ENCODE results near the gene NOS1AP.
"Not testable (repeated sequence)": the region's sequence is repeated elsewhere in the genome, so short reads cannot be mapped to it uniquely, and the experiment has no call there.

NOS1AP gene

DNA sequence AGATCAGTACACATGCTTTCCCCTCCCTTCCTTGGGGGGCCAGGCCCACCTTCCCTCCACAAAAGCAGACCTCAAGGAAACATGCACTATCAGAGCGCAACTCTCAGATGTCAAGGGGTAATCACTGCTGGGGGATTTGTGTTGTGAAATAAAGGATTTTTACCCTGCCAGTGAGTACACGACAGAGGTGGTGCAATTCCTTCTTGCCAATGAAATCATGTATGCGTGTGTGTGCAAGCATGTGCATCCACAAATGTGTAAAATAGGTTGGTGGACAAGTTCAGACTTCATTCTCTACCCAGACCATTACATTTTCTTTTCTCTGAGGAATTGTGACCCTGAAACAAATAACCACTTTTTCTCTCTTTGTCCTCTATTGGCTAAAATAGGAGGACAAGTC, 9.8 kb upstream of the NOS1AP start:
- no peak for DNase-seq

DNA sequence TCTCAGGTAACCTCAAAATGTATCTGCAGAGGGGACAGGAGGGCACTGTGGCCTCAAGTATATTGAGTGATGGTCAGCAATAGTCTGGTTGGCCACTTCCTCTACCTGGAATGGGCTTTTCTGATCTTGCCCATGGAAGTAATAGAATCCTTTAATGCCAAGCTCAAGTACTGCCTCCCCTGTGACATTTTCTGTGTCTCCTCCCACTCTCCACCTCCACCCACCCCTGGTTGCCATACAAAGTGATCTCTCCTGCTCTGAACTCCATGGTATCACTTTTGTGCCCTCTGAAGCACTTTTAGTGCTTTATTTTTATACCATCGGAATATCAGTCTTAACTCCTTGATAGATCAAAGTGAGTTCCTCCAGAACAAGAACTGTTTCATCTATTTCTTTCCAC, 9.2 kb upstream of the NOS1AP start:
- no peak for DNase-seq

DNA sequence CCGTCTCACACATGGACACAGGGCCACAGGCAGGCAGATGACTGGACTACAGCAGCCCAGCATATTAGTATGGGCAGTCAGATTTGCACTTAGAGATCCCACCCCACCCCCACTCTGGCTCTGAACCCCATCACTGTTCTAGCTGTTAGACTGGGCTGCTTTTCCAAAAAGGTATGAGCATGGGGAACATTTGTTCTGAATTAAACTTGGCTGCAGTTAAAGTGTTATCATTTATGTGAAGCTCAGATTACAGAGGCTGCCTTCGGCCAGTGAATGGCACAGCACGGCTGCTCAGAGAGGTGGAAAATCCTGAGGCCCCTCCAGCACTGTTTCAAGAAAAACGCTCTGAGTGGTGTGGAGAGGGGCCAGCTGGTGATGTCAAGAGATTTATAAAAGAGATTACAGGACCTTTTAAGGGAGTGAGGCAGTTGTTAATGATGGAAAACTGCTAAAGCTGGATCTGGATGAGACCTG, 6.9 kb upstream of the NOS1AP start:
- no peak for DNase-seq

DNA sequence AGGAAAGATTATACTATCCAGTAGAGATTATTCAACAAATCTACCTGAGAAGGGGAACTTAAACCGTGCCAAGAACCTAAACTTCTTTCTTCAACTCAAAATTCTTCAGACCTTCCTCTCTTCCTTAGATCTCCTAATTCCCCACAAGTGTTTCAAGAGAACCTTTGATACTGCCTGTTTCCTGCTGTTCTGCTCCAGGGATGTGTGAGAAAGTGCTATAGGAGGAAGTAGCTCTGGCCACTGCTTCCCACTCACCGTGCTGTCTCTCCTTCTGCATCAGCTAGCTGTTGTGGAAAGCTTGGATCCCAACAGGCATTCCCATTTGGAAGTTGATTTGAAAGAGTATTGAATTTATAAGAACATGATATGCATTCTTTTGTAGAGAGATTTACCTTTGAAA, 4.5 kb upstream of the NOS1AP start:
- no peak for DNase-seq

DNA sequence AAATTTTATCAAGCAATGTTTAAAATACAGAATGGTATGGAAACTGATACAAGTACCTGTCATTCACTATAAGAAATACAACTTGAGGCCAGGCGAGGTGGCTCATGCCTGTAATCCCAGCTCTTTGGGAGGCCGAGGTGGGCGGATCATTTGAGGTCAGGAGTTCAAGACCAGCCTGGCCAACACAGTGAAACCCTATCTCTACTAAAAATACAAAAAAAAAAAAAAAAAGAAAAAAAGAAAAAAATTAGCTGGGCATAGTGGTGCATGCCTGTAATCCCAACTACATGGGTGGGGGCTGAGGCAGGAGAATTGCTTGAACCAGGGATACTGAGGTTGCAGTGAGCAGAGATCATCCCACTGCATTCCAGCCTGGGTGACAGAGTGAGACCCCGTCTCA, 2.7 kb upstream of the NOS1AP start:
- DNase-seq: not testable (repeated sequence)

DNA sequence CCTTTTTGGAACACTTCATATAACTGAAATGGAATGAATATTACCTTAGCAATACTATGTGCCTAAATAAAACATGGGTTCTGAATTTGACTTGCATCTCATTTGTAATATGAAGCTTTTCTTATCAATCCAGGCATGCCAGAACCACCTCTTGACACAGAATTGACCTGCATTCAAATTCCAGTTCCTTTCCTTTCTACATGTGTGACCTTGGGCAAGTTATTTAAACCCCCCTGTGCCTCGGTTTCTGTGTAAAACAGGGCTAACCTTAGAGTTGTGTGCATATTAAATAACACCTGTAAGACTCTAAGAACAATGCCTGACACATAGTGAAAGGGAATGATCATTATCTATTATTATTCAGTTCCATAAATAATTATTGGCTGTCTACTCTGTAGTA, 2.0 kb upstream of the NOS1AP start:
- DNase-seq: no peak

- no peak for DNase-seq
Observed at GRCh38 chr1:162068301-162068700, 1.2 kb upstream of the NOS1AP start.

DNA sequence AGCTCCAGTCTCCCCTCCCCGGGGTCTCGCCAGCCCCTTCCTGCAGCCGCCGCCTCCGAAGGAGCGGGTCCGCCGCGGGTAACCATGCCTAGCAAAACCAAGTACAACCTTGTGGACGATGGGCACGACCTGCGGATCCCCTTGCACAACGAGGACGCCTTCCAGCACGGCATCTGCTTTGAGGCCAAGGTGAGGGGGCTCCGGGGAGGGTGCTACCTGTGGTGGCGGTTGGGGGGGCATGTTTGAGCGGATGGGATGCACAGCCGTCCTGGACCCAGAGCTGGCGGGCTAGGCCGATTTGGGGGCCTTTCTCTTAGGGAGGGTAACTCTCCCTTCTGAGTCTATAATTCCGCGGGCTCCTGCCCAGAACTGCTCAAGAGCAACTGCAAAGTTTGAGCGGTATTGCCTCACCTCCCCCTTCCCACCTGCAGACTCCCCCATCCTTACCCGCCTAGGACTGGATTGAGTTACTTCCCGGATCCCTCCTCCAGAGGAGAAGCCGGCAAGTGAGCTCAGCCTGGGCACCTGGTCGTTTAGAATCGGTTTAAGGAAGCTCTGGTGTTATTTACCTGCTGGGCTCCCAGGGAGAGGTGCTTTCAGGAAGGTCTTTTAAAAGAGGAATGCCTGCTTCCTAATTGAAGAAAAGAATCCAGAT, 730 bp downstream of the NOS1AP start:
- DNase-seq: no peak

DNA sequence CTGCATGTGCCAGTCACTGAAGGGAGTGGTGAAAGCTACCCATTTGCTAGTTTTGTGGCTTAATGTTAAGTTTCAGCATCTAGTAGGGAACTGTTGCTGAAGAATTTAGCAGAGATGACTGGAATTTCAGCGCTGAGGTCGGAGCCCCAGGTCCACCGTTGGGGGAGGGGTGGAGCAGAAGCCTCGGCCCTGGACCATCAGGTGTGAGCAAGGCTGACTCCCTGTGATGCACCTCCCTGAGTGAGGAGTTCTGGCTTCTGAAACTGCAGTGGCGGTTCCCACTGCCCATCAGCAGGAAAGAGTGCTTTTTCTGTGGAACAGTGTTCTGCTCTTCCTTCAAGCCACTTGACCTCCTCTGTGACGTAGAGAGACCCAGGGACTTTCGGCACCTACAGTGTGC, 1.3 kb downstream of the NOS1AP start:
- DNase-seq: no peak

DNA sequence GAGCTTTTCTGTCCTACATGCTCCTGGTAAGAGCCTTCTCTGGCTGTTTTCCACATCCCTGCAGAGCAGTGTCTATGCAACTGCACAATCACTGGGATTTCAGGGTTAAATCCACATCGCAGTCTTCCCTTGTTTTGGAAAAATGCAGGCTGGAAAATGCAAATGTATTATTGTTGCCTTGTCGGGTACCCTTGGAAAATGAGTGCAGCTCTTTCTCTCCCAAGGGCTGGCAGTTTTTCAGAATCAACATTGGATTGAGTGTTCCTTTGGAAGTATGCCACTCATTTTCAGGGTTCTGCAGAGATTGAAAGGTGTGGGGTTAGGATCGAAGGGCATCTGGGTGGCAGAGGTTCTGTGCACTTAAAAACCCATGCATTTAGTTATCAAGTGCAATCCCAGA, 3.2 kb downstream of the NOS1AP start:
- DNase-seq: no peak

DNA sequence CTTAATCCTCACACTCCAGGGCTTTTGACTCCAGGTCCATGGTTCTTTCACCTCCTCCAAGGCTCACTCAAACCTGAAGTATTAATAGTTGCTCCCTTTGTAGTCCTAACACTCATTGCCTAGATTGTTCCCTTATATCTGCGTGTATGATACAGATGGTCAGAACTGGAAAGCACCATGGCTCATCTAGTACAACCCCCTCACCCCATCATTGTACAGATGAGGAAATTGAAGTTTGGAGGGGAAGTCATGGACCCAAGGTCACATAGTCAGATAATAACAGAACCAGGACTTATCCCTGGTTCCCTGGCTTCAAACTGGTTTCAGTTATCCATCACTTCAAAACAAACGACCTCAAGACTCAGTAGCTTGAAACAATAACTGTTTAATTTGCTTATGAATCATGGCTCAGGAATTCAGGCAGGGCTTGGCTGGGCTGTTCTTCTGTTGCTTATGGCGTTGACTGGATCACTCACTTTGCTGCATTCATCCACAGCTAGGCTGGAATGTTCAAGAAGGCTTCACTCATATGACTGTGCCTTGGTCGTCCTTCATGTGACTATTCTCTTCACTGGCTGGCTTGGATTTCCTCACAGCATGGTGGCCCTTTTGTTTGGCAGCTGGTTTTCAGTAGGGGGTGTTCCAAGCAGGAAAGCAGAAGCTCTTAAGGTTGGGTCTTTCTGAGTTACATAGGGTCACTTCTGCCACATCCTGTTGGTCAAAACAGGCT, 5.0 kb downstream of the NOS1AP start:
- DNase-seq: no peak

DNA sequence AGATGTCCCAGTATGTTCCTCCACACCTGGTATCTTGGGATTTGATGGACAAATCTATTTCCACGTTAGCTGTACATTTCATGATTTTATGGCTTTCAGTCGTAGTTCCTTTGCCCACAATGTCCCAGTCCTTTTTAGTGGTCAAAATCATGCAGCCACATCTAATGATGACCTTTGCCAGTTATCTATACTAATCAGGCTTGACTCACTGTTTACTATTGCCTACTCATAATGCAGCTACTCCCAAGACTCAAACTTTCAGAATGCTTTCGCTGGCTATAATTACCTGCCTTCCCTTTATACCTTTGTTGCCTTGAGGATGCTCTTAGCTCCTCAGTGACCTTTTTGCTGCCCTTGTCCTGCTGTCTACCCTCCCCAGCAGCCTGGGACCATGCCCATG, 6.4 kb downstream of the NOS1AP start:
- DNase-seq: no peak

DNA sequence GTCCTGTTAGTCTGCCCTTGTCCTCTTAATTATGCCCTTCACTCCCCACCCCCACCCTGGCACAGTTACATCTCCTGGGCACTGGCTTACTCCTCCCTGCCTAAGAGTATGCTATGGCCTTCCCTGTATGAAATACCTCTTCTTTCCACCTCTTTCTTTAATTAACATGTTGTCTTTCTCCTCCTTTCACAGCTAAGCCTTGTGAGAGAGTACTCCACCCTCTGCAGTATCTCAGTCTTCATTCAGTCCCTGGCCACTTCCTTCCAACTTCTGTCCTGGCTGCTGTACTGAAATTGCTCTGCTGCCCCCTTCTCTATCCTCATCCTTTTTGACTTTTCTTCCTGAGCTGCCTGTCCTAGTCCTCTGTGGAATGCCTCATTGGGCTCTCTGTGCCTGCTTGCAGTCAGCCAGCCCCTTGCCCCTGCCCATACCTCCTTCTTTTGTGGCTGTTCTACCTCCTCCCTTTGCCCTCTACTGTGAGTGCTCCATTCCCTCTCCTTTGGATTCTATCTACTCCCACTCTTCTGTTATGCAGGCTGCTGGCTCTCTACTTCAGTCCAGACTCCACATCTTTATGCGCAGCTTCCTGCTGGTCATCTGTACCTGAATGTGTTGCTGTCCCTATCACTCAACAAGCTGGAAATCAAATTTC, 8.3 kb downstream of the NOS1AP start:
- DNase-seq: no peak

DNA sequence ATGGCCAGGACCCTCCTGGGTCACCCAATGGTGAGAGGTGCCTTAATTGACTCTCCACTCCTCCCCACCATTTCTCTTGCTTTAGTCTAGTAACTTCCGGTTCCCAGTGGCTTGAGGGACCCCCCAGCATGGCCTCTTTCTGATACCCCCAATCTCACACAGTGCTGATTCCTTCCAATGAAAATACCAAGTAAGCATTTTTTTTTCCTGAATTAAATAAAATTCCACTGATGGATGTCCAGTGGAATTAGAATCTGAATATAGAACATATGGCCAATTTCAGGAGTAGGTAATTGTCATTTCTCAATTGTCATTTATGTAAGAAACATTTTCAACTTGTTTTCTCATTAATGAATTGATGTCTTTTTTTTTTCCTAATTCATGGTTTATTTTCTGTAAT, 9.5 kb downstream of the NOS1AP start:
- no peak for DNase-seq

- no peak for DNase-seq
Observed at GRCh38 chr1:162080472-162081015, 11.1 kb downstream of the NOS1AP start.

- DNase-seq: no peak
Observed at GRCh38 chr1:162081316-162081715, 11.8 kb downstream of the NOS1AP start.

- DNase-seq: not testable (repeated sequence)
Observed at GRCh38 chr1:162082080-162082479, 12.6 kb downstream of the NOS1AP start.

DNA sequence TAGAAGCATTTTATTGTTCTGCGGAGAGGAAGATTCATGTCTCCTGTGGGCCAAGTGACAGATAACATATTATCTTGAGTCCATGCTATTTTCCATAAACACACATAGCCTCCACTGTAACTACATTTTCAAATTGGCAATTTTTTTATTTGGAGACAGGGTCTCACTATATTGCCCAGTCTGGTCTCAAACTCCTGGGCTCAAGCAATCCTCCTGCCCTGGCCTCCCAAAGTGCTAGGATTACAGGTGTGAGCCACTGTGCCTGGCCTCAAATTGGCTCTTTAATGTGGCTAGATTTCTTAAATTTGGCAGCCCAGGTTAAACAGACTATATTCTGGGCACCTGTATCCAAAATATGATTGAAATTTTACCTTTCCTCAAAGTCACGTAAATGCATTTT, 13.8 kb downstream of the NOS1AP start:
- no peak for DNase-seq

DNA sequence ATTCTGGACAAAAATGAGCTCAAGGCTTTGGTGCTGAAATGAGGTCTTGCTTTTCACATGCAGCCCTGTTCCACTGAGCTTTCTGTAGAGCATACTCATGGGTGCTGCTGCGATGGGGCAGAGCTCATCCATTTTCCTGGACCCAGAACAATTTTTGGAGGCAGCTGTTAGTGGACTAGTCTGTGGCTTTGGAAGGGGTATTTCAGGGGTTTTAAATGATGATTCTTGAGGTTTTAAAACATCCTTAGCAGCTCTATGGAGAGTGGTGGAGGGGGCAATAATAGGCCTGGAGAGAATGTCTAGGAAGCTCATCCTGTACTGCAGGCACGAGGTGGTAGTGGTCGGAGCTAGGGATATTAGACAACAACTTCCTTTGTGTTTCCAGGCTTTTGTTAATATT, 16.5 kb downstream of the NOS1AP start:
- DNase-seq: no peak

- no peak for DNase-seq
Observed at GRCh38 chr1:162087111-162087510, 17.6 kb downstream of the NOS1AP start.

DNA sequence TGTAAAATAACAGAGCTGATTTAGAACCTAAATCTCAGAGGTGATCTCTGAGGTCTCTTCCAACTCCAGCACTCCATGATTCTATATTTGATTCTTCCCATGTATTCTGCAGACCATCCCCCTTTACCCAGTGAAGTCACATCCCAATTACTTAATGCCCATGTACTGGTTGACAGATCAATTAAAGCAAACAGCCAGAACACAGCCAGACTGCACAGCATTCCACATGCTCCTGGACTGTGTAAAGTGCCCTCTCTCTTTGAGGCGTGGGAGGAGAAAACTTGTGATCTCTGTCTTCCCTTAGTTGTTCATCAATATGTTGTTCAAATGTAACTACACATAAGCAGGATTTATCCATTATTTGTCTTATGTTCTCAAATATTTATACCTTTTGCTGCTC, 18.1 kb downstream of the NOS1AP start:
- no peak for DNase-seq

DNA sequence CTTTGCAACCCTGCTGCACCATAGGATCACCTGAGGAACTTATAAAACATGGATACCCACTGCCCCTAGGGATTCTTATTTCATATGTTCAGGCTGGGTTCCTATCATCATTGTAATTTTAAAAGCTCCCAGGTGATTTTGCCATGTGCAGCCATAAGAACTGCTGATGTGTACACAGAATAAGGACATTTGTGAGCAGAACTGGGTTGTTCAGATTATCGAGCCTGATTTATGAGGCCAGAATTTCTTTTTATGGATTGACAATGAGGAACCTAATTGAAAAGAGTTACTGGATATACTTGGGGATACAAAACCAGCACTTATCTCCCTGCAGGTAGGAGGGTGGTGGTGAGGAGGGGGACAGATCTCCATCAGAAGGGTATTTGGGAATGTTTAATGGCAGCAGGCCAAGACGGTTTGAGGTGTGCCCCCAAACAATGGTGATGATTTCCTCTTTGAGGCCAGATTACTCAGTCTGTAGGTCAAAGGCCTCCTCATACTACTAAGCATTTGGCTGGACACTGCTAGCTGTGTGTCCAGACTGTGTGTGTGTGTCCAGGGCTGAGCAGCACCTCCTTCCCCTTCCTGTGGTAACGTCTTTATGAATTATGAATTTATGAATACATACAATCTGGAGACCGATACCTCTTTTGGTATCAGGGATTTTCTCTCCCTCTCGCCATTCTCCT, 18.9 kb downstream of the NOS1AP start:
- no peak for DNase-seq

- DNase-seq: no peak
Observed at GRCh38 chr1:162089748-162090147, 20.3 kb downstream of the NOS1AP start.
